Measurements from ENCODE around the gene TXLNG.
"Not testable (repeated sequence)": the region's sequence is repeated elsewhere in the genome, so short reads cannot be mapped to it uniquely, and the experiment has no call there.

The TXLNG gene

GRCh38 chrX:16843208-16843909 is 57.1 kb downstream of the TXLNG start:
- Mint-ChIP-seq H3K4me1 (no peaks in the 10 kb centered on the region), H3K27ac (peak overlapping the region; percentile 61 to 63), H3K9me3 (no peaks in the 10 kb centered on the region), H3K4me3 (no peak overlapping the region), H3K27me3 (no peaks in the 10 kb centered on the region)
- ATAC-seq: no peak
- DNase-seq: no peak

- Mint-ChIP-seq H3K4me3 (no peak overlapping the region), H3K4me1 (no peaks in the 10 kb centered on the region), H3K9me3 (no peaks in the 10 kb centered on the region), H3K27me3 (no peaks in the 10 kb centered on the region), H3K27ac (no peak overlapping the region)
- DNase-seq (no peak), ATAC-seq (no peak)
Observed at GRCh38 chrX:16845686-16846085, 59.4 kb downstream of the TXLNG start.

GRCh38 chrX:16848541-16848940 is 62.3 kb downstream of the TXLNG start:
- Mint-ChIP-seq H3K4me1 (peaks cover 5% of the 10 kb centered on the region), H3K27me3 (no peaks in the 10 kb centered on the region), H3K27ac (no peak overlapping the region), H3K4me3 (no peak overlapping the region), H3K9me3 (no peaks in the 10 kb centered on the region)
- ATAC-seq (no peak), DNase-seq (no peak)

DNA sequence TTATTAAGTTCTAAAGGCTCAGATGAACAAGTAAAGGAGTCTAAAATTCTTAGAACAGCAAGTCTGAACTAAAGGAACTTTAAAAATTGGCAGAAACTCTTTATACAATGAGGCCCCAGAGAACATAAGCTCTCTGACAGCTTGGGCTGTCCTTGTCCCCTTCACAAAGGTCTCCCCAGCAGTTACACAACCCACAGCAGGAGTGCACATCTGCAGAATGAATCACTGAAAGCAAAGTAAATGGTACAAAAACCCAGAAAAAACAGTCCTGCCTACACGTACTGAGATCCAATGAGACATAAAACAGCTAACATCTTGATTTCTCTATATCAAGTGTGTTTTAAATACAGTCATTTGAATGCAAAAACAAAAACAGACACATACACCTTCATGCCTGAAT is 65.2 kb downstream of the TXLNG start:
- H3K4me1 Mint-ChIP-seq: peaks cover 30% of the 10 kb centered on the region
- H3K9me3 Mint-ChIP-seq: no peaks in the 10 kb centered on the region
- H3K27ac Mint-ChIP-seq: no peak overlapping the region
- H3K27me3 Mint-ChIP-seq: no peaks in the 10 kb centered on the region
- DNase-seq (no peak), ATAC-seq (no peak)
- no peak overlapping the region for H3K4me3 Mint-ChIP-seq

GRCh38 chrX:16851827-16852226 is 65.6 kb downstream of the TXLNG start:
- H3K9me3 Mint-ChIP-seq: no peaks in the 10 kb centered on the region
- H3K4me3 Mint-ChIP-seq: no peak overlapping the region
- no peak overlapping the region for H3K27ac Mint-ChIP-seq
- ATAC-seq (no peak), DNase-seq (no peak)
- H3K27me3 Mint-ChIP-seq: no peaks in the 10 kb centered on the region
- peaks cover 34% of the 10 kb centered on the region for H3K4me1 Mint-ChIP-seq

DNA sequence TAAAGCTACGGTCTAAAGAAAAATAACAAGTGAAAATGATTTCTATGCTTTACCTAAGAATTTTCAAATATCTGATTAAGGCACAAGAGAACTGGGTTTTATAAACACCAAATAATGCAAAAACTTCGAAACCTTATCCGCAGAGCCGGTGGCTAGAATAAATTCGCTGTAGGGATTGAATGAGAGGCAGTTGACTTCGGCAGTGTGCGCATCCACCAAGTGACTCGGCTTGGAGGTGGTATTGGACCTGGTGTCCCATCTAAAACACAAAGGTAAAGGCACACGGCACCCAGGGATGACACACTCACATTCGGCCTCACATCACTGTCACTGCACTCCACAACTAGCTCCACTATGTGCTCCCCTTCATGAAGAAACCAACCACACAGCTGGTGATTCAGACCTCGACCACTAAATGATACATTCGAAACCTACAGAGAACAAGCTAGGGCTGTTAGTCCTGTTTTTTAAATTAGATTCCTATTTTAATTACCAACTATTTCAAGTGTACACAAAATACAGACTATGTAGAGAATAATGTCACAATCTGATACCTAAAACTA is 66.4 kb downstream of the TXLNG start:
- Mint-ChIP-seq H3K27ac (no peak overlapping the region), H3K4me1 (peaks cover 42% of the 10 kb centered on the region), H3K4me3 (no peak overlapping the region), H3K27me3 (no peaks in the 10 kb centered on the region), H3K9me3 (no peaks in the 10 kb centered on the region)
- DNase-seq (peak in 1 of 2 donors; percentile 12), ATAC-seq (peak; percentile 75)

GRCh38 chrX:16853537-16853936 is 67.3 kb downstream of the TXLNG start:
- Mint-ChIP-seq H3K4me3 (no peak overlapping the region), H3K27me3 (no peaks in the 10 kb centered on the region), H3K9me3 (no peaks in the 10 kb centered on the region), H3K4me1 (peaks cover 44% of the 10 kb centered on the region), H3K27ac (peak overlapping the region; percentile 34 to 78)
- ATAC-seq: no peak
- DNase-seq: no peak

GRCh38 chrX:16855363-16856075 is 69.3 kb downstream of the TXLNG start:
- H3K4me3 Mint-ChIP-seq: peak overlapping the region in 1 of 2 donors; percentile 15
- ATAC-seq: peak; percentile 65

DNA sequence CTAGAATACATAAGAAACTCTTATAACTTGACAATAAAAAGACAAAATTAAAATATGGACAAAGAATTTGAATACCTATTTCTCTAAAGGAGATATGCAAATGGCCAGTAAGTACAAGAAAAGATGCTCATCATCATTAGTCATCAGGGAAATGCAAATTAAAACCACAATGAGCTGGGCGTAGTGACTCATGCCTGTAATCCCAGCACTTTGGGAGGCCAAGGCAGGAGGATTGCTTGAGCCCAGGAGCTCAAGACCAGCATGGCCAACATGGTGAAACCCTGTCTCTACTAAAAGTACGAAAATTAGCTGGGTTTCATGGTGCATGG is 69.8 kb downstream of the TXLNG start:
- Mint-ChIP-seq H3K27ac (peak overlapping the region; percentile 42 to 72), H3K4me3 (peak overlapping the region; percentile 15 to 26), H3K4me1 (peaks cover 61% of the 10 kb centered on the region)
- DNase-seq (peak in 1 of 2 donors; percentile 45), ATAC-seq (peak; percentile 85)
- H3K27me3 Mint-ChIP-seq, H3K9me3 Mint-ChIP-seq: not testable (repeated sequence)

More at GRCh38 chrX:16855363-16856075, 69.3 kb downstream of the TXLNG start:
- no peaks in the 10 kb centered on the region for H3K27me3 Mint-ChIP-seq
- no peaks in the 10 kb centered on the region for H3K9me3 Mint-ChIP-seq
- H3K27ac Mint-ChIP-seq: peak overlapping the region in 1 of 2 donors; percentile 78
- peaks cover 61% of the 10 kb centered on the region for H3K4me1 Mint-ChIP-seq
- DNase-seq: no peak

DNA sequence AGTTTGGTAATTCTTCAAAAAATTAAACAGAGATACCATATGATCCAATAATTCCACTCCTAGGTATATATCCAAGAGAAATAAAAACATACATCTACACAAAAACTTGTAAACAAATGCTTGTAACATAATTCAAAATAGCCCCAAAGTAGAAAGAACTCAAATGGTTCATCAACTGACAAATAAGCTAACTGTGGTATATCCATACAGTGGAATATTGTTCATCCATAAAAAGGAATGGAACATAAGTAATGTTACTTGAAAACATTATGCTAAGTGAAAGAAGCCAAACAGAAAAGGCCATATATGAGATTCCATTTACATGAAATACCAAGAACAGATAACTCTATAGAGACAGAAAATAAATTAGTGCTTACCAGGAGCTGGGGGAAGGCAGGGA is 70.5 kb downstream of the TXLNG start:
- Mint-ChIP-seq H3K4me1 (peaks cover 61% of the 10 kb centered on the region), H3K27ac (peak overlapping the region in 1 of 2 donors; percentile 77), H3K9me3 (no peaks in the 10 kb centered on the region), H3K27me3 (no peaks in the 10 kb centered on the region), H3K4me3 (no peak overlapping the region)
- ATAC-seq (no peak), DNase-seq (no peak)

- Mint-ChIP-seq H3K9me3 (no peaks in the 10 kb centered on the region), H3K27ac (no peak overlapping the region), H3K27me3 (no peaks in the 10 kb centered on the region), H3K4me3 (no peak overlapping the region), H3K4me1 (peaks cover 48% of the 10 kb centered on the region)
- DNase-seq (no peak), ATAC-seq (no peak)
Observed at GRCh38 chrX:16862829-16863228, 76.6 kb downstream of the TXLNG start.

DNA sequence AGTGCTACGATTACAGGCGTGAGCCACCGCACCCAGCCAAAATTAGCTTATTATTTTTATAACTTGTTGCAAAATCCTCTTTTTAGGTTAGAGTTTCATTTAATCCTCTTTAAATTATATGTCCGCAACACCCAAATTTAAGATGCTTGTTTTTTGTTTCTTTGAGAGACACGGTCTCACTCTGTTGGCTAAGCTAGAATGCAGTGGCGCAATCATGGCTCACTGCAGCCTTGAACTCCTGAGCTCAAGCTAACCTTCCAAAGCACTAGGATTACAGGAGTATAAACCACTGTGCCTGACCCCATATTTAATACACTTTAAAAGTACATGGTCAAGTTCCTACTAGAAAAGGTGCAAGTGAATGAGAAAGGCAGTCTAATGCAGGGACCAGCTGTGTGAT is 81.7 kb downstream of the TXLNG start:
- Mint-ChIP-seq H3K9me3 (no peaks in the 10 kb centered on the region), H3K27ac (no peak overlapping the region), H3K4me3 (peak overlapping the region; percentile 42 to 81), H3K27me3 (no peaks in the 10 kb centered on the region), H3K4me1 (peaks cover 41% of the 10 kb centered on the region)
- ATAC-seq: no peak
- DNase-seq: no peak

DNA sequence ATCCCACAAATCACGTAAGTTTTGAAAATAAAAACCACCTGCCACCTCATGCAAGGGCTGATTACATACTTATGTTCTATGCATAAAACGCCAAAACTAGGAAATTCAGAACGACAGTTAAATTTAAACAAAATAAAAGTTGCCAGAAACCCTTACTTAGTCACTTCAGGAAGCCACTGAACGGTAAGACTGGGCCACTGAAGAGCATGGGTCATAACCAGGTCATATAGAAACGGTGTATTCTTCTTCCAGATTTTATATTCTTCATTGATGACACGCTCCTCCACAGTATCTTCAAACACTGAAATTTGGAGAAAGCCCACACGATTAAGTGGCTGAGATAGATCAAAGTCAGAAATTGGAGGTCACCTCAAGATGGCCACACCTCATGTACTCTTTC is 82.7 kb downstream of the TXLNG start:
- ATAC-seq: peak; percentile 35
- Mint-ChIP-seq H3K4me1 (peaks cover 38% of the 10 kb centered on the region), H3K4me3 (peak overlapping the region; percentile 78 to 81), H3K27ac (peak overlapping the region; percentile 90), H3K9me3 (no peaks in the 10 kb centered on the region), H3K27me3 (no peaks in the 10 kb centered on the region)
- DNase-seq: no peak

GRCh38 chrX:16869393-16870094 is 83.3 kb downstream of the TXLNG start:
- peak; percentile 76 for ATAC-seq
- Mint-ChIP-seq H3K27me3 (no peaks in the 10 kb centered on the region), H3K9me3 (no peaks in the 10 kb centered on the region), H3K4me1 (peaks cover 38% of the 10 kb centered on the region), H3K4me3 (peak overlapping the region; percentile 98 to 100), H3K27ac (peak overlapping the region; percentile 99 to 100)
- DNase-seq: peak; percentile 57 to 60

DNA sequence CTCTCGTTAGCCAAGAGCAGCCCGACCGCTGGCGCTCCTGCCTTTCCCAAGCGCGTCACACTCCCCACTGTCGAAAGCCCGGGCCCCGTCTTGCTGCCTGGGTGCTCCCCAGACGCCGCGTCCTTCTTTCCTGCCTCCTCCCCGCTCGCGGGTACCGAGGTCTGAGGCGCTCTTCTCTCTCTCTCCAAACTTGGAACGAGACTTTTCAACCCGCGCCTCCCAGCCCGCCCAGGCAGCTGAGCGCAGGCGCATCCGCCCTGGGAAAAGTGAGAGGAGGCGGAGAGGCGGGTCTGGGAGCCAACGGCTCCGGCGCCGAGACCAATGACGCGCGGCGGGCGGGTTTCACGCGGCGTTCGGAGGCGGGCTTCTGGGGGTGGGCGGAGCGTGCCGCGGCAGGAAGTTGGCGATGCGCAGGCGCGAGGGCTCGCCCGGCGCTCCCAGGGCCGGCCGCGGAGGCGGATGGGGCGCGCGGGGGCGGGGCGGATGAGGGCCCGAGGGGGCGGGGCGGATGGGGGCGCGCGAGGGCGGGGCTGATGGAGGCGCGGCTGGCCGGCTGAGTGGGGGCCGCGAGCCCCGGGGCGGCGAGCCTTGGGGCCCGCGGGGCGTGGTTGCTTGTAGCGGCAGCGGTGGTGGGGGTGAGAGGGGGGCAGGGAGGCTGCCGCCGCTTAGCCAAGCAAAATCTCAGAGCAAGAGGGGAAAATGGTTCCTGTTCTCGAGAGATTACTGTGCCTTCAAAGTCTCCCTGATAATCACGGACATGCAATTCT is 84.0 kb downstream of the TXLNG start, which contains the start of gene RBBP7:
Gene RBBP7 (minus strand): TSS at position 268 of the 767 bp plus-strand sequence. CDS start 309 bp downstream, outside the sequence.
- no peaks in the 10 kb centered on the region for H3K27me3 Mint-ChIP-seq
- peak within 1 kb of the TSS; percentile 98 to 100 for H3K4me3 Mint-ChIP-seq
- DNase-seq (peak; percentile 89 to 92), ATAC-seq (peak; percentile 84)
- peaks cover 38% of the 10 kb centered on the region for H3K4me1 Mint-ChIP-seq
- H3K27ac Mint-ChIP-seq: peak within 1 kb of the TSS; percentile 99 to 100
- no peaks in the 10 kb centered on the region for H3K9me3 Mint-ChIP-seq

All from stimulated activated naive CD8-positive, alpha-beta T cell treated with anti-CD3 and anti-CD28 coated beads, Interleukin-15, amount 100 ng/mL, for 72 hours (primary cell).